WI38 (cell line): ENCODE data around the gene RHBDF2.

Experiments used
- H3K4me3 ChIP-seq: 2 replicates; pipeline ENCODE4 v1.5.1; 2011; ENCODE audit warnings: low read depth, mild to moderate bottlenecking, control low read depth, low read length
- CTCF ChIP-seq: IDR thresholded peaks from 2 replicates; pipeline ENCODE4 v1.5.1; 2012; ENCODE audit warnings: low read depth, mild to moderate bottlenecking, control low read depth, low read length

RHBDF2 gene

GRCh38 chr17:76422406-76422805, 78.8 kb downstream of the RHBDF2 start:
- no peak overlapping the region for H3K4me3 ChIP-seq
- TF ChIP-seq CTCF = no peak

- no peak overlapping the region for H3K4me3 ChIP-seq
- no peak for TF ChIP-seq CTCF
These were observed 80.2 kb downstream of the RHBDF2 start for GRCh38 chr17:76421044-76421407.
